Psoas muscle (tissue), 8 donors: Measurements from ENCODE around the gene IPO8. TPM values are rescaled to one million over a fixed set of nuclear protein-coding genes. Genes with fewer than 3 reads are reported as not detected.
"Not testable (repeated sequence)": the region's sequence is repeated elsewhere in the genome, so short reads cannot be mapped to it uniquely, and the experiment has no call there.

Source experiments
- ATAC-seq, 4 donors: fragments of 200-7000 bp; cut with Tn5 transposase; one replicate each; pipeline ENCODE4 v1.9.1; 2020; ENCODE audit warnings: moderate library complexity in 3 of 4, mild to moderate bottlenecking in 2 of 4
- DNase-seq, 2 donors: peaks; one replicate each; pipeline ENCODE4 v3.0.0-alpha.2; 2020
- H3K27ac ChIP-seq: fragments of 200-600 bp; one replicate; pipeline ENCODE4 v1.8.0; 2022
- H3K27me3 ChIP-seq, 3 donors: fragments of 200-600 bp in 1 of 3; one replicate each; pipeline versions ENCODE4 v1.6.1 to v1.8.0; 2013 to 2022; ENCODE audit warnings: low read length in 2 of 3, mild to moderate bottlenecking in 2 of 3, moderate library complexity in 1 of 3; ENCODE audit not compliant: insufficient read depth in 3 of 3
- H3K36me3 ChIP-seq, 2 donors: fragments of 200-600 bp in 1 of 2; one replicate each; pipeline versions ENCODE4 v1.6.1 to v1.8.0; 2013 to 2022; ENCODE audit warnings: low read depth in 1 of 2, mild to moderate bottlenecking in 1 of 2, moderate library complexity in 1 of 2; ENCODE audit not compliant: insufficient read depth in 1 of 2
- H3K4me1 ChIP-seq: fragments of 200-600 bp; one replicate; pipeline ENCODE4 v1.8.0; 2022
- H3K4me3 ChIP-seq: fragments of 200-600 bp; one replicate; pipeline ENCODE4 v1.8.0; 2022; ENCODE audit warnings: mild to moderate bottlenecking
- H3K9me3 ChIP-seq: fragments of 200-600 bp; one replicate; pipeline ENCODE4 v1.8.0; 2022
- WGBS, 3 donors: extraction: QIAGEN DNeasy Blood & Tissue Kit; methylation state at CpG; one replicate each; pipeline versions ENCODE4 v1.1.6 to v1.1.7; 2013; 5-methylcytosine and 5-hydroxymethylcytosine counted together
- intact Hi-C, 2 donors: fragments of 100-400 bp; cut with DNase I; formaldehyde crosslinking; loops; one replicate each; pipeline versions ENCODE4 v1.11.0 to v1.14.2; 2022
- polyA plus RNA-seq, 3 donors: library from polyadenylated mRNA; stranded (reverse); fragments of 200-250 nt; gene quantifications; one replicate each; pipeline ENCODE4 v1.2.3, GENCODE V29; 2013
- total RNA-seq, 4 donors: library from RNA; stranded (reverse); fragmentation: NEBNext Ultra II Directional in 2 of 4; extraction: Animal tissue kit (Norgen Biotek cat#: 25700) in 2 of 4; gene quantifications; one replicate each; pipeline versions ENCODE4 v1.2.1 to v1.2.4, GENCODE V29; 2021 to 2023
- TF ChIP-seq, protein P1 (sequence below): fragments of 200-600 bp; IDR thresholded peaks from one replicate; pipeline ENCODE4 v1.8.0; 2022; ENCODE audit warnings: antibody characterized with exemption
- donor health status: healthy with polysubstance abuse.
- donor health status: DM: no; HTN: no; CAD: no; lungs with moderate emphysema.
- donor health status: Bipolar disorder and iron deficiency.
- donor health status: healthy.
- donor health status: DM: yes; HTN: yes; CAD: no.
- donor health status: DM: no; HTN: no; CAD: no.
- donor health status: DM: no; HTN: no; CAD: no.
- donor health status: DM: yes; HTN: yes; CAD: no.

The IPO8 gene
- total and polyA plus RNA-seq, 7 donors = 9.8 to 37.2 (median 22.8) TPM

DNA sequence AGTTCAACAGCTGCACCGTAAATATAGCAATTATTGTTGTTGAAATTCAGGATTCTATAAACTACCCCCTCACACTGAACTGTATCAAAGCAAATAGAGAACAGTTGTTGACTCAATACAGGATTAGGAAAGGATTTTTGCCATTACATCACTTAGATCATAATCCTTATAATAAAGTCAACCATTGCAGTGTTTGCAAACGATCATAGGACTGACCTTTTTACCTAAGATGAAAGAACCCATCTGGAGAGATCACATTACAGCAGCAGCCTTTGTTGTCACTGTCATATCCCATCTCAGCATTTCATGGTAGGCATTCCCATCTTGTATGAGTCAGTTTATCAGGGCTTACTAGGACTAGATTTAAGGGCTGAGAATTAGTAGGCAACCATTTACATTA, 96.1 kb downstream of the IPO8 start:
- H3K27ac ChIP-seq = peak overlapping the region; percentile 44

GRCh38 chr12:30598889-30599288, 96.8 kb downstream of the IPO8 start:
- 64 to 73% (median 66%) methylated on average over 7 of the region's 7 CpGs for WGBS, 3 donors
- Histone ChIP-seq H3K4me1 (no peaks in the 10 kb centered on the region), H3K4me3 (no peak overlapping the region), H3K27me3 (no peaks in the 10 kb centered on the region), H3K36me3 (no peaks in the 10 kb centered on the region), H3K27ac (no peak overlapping the region), H3K9me3 (peaks cover 15% of the 10 kb centered on the region)
- ATAC-seq (no peak), DNase-seq (no peak)
- TF ChIP-seq, protein P1, sequence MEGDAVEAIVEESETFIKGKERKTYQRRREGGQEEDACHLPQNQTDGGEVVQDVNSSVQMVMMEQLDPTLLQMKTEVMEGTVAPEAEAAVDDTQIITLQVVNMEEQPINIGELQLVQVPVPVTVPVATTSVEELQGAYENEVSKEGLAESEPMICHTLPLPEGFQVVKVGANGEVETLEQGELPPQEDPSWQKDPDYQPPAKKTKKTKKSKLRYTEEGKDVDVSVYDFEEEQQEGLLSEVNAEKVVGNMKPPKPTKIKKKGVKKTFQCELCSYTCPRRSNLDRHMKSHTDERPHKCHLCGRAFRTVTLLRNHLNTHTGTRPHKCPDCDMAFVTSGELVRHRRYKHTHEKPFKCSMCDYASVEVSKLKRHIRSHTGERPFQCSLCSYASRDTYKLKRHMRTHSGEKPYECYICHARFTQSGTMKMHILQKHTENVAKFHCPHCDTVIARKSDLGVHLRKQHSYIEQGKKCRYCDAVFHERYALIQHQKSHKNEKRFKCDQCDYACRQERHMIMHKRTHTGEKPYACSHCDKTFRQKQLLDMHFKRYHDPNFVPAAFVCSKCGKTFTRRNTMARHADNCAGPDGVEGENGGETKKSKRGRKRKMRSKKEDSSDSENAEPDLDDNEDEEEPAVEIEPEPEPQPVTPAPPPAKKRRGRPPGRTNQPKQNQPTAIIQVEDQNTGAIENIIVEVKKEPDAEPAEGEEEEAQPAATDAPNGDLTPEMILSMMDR = no peak
- intact Hi-C loops = no loop called here

More for the DNA sequence above, 96.1 kb downstream of the IPO8 start:
- H3K4me3 ChIP-seq = no peak overlapping the region
- 16 to 22% (median 16%) methylated on average over 2 of the region's 2 CpGs for WGBS, 3 donors
- intact Hi-C loops = no loop called here
- peaks cover 15% of the 10 kb centered on the region for H3K9me3 ChIP-seq
- ATAC-seq (peak; percentile 84 to 95 (median 87)), DNase-seq (no peak)
- H3K36me3 ChIP-seq = no peaks in the 10 kb centered on the region
- TF ChIP-seq, protein P1 = no peak
- no peaks in the 10 kb centered on the region for H3K4me1 ChIP-seq
- H3K27me3 ChIP-seq = no peaks in the 10 kb centered on the region

DNA sequence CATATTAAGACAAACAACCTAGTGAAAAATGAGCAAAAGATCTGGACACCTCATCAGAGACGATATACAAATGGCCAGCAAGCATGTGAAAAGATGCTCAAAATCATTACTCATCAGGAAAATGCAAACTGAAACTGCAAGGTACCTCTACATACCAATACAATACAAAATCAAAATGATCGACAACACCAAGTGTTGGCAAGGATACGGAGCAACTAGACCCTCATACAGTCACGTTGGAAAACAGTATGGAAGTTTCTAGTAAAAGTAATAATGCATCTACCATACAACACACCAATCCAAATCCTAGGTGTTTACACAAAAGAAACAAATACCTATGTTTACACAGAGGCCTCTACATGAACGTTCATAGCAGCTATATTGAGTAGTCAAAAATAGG, 99.9 kb downstream of the IPO8 start:
- no peak overlapping the region for H3K27ac ChIP-seq
- DNase-seq = no peak
- no peak overlapping the region for H3K4me3 ChIP-seq
- H3K9me3 ChIP-seq = no peaks in the 10 kb centered on the region
- 89 to 91% (median 90%) methylated on average over 5 of the region's 5 CpGs for WGBS, 3 donors
- no peaks in the 10 kb centered on the region for H3K4me1 ChIP-seq
- TF ChIP-seq, protein P1 = no peak
- no peaks in the 10 kb centered on the region for H3K27me3 ChIP-seq
- intact Hi-C loops = no loop called here
- no peaks in the 10 kb centered on the region for H3K36me3 ChIP-seq
- no peak for ATAC-seq

- no peak overlapping the region for H3K4me3 ChIP-seq
- DNase-seq (no peak), ATAC-seq (no peak)
- no peak overlapping the region for H3K27ac ChIP-seq
- TF ChIP-seq, protein P1 = no peak
- H3K27me3 ChIP-seq = no peaks in the 10 kb centered on the region
- H3K4me1 ChIP-seq = no peaks in the 10 kb centered on the region
- intact Hi-C loops = no loop called here
- no peaks in the 10 kb centered on the region for H3K9me3 ChIP-seq
- no peaks in the 10 kb centered on the region for H3K36me3 ChIP-seq
- 81 to 98% (median 94%) methylated on average over 1 of the region's 1 CpG for WGBS, 3 donors
Observed at GRCh38 chr12:30594509-30594908, 101.2 kb downstream of the IPO8 start.

DNA sequence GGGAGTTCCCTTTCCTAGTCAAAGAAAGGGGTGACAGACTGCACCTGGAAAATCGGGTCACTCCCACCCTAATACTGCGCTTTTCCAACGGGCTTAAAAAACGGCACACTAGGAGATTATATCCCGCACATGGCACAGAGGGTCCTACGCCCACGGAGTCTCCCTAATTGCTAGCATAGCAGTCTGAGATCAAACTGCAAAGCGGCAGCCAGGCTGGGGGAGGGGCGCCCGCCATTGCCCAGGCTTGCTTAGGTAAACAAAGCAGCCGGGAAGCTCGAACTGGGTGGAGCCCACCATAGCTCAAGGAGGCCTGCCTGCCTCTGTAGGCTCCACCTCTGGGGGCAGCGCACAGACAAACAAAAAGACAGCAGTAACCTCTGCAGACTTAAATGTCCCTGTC, 107.1 kb downstream of the IPO8 start:
- H3K4me1 ChIP-seq, ATAC-seq, H3K9me3 ChIP-seq, H3K36me3 ChIP-seq, H3K27ac ChIP-seq, H3K27me3 ChIP-seq, intact Hi-C loops, DNase-seq, H3K4me3 ChIP-seq: not testable (repeated sequence)
- WGBS, 3 donors = 85 to 89% (median 88%) methylated on average over 10 to 13 of the region's 13 CpGs
